A549 (cell line): ENCODE measurements around the gene OPCML. TPM values are rescaled to one million over a fixed set of nuclear protein-coding genes. Genes with fewer than 3 reads are reported as not detected.

Experiments
- ATAC-seq, 2 experiments: fragments of 200-7000 bp in 1 of 2; fragments of >200 bp in 1 of 2; cut with Nextera tagmentation in 1 of 2; cut with Tn5 transposase in 1 of 2; 3 replicates each; pipeline versions ENCODE4 v1.8.0 to v1.9.1; 2018 to 2020; ENCODE audit warnings: mild to moderate bottlenecking in 1 of 2, moderate library complexity in 1 of 2
- CTCF ChIA-PET: fragments of 300-600 bp; sonication (Branson Sonifier 250); formaldehyde crosslinking; extraction: SDS; loops from one replicate; lab custom pipeline; 2021; ENCODE audit warnings: antibody characterized with exemption, inconsistent platforms; lab: Yijun Ruan, JAX
- POLR2A ChIA-PET: fragments of 350-600 bp; formaldehyde crosslinking; extraction: SDS; loops from one replicate; lab custom pipeline; 2021; ENCODE audit warnings: antibody characterized with exemption, inconsistent platforms; lab: Yijun Ruan, JAX
- DNase-seq, 2 experiments: peaks; one replicate each; pipeline versions ENCODE4 v3.0.0 to v3.0.0-alpha.2; 2011 to 2016; ENCODE audit warnings: low read depth in 1 of 2, low spot score in 1 of 2
- FAIRE-seq: peaks from 2 replicates; lab custom pipeline; 2011; peaks lifted over from hg19 to GRCh38; lab: Jason Lieb, UNC
- H3K27ac ChIP-seq, 2 experiments: fragments of >200 bp; sonication (Bioruptor Twin); formaldehyde crosslinking; 3 replicates each; pipeline ENCODE4 v1.5.1; 2016 to 2017
- H3K4me1 ChIP-seq: fragments of >200 bp; sonication (Bioruptor Twin); formaldehyde crosslinking; 3 replicates; pipeline ENCODE4 v1.6.1; 2016
- H3K4me2 ChIP-seq: fragments of >200 bp; sonication (Bioruptor Twin); formaldehyde crosslinking; 3 replicates; pipeline ENCODE4 v1.6.1; 2016
- H3K4me3 ChIP-seq: fragments of >200 bp; sonication (Bioruptor Twin); formaldehyde crosslinking; 3 replicates; pipeline ENCODE4 v1.5.1; 2016
- H3K9me3 ChIP-seq: fragments of >200 bp; sonication (Bioruptor Twin); formaldehyde crosslinking; 3 replicates; pipeline ENCODE4 v1.6.1; 2016
- CBX8 ChIP-seq: fragments of 200-600 bp; sonication (generic); IDR thresholded peaks from 2 replicates; pipeline ENCODE4 v1.6.1; 2016
- CHD2 ChIP-seq: fragments of 150-350 bp; IDR thresholded peaks from 2 replicates; pipeline ENCODE4 v1.6.1; 2014; ENCODE audit warnings: low read length; ENCODE audit not compliant: partially characterized antibody
- CTCF ChIP-seq: fragments of >200 bp; sonication (Bioruptor Twin); formaldehyde crosslinking; IDR thresholded peaks from 3 replicates; pipeline ENCODE4 v1.5.1; 2016
- EHF ChIP-seq: fragments of 250-450 bp; sonication (Bioruptor Pico); IDR thresholded peaks from 2 replicates; pipeline ENCODE4 v1.5.0; 2020; ENCODE audit warnings: mild to moderate bottlenecking
- ELK1 ChIP-seq: fragments of 150-350 bp; IDR thresholded peaks from 2 replicates; pipeline ENCODE4 v1.6.1; 2014; ENCODE audit warnings: low read depth, mild to moderate bottlenecking, low read length
- EP300 ChIP-seq, 2 experiments: fragments of >200 bp; sonication (Bioruptor Twin); formaldehyde crosslinking; IDR thresholded peaks; 2 replicates in 1 of 2; 3 replicates in 1 of 2; pipeline ENCODE4 v1.6.1; 2016 to 2017
- ESRRA ChIP-seq: fragments of 150-350 bp; IDR thresholded peaks from 2 replicates; pipeline ENCODE4 v1.6.1; 2014; ENCODE audit warnings: mild to moderate bottlenecking, low read length, borderline replicate concordance
- HDAC2 ChIP-seq: fragments of 200-600 bp; sonication (generic); IDR thresholded peaks from 2 replicates; pipeline ENCODE4 v1.6.1; 2016
- HES2 ChIP-seq: fragments of >200 bp; sonication (Bioruptor Twin); formaldehyde crosslinking; IDR thresholded peaks from 2 replicates; pipeline ENCODE4 v1.6.1; 2016
- HMGXB4 ChIP-seq: fragments of 250-450 bp; sonication (Bioruptor Pico); IDR thresholded peaks from 2 replicates; pipeline ENCODE4 v1.5.0; 2021; ENCODE audit warnings: mild to moderate bottlenecking, moderate library complexity, borderline replicate concordance
- HOXA7 ChIP-seq: fragments of 250-450 bp; sonication (Bioruptor Pico); IDR thresholded peaks from 2 replicates; pipeline ENCODE4 v1.5.0; 2020; ENCODE audit warnings: mild to moderate bottlenecking, moderate library complexity
- HOXB13 ChIP-seq: fragments of 250-450 bp; sonication (Bioruptor Pico); IDR thresholded peaks from 2 replicates; pipeline ENCODE4 v1.5.0; 2020; ENCODE audit warnings: low read depth, mild to moderate bottlenecking, moderate library complexity
- HOXB5 ChIP-seq: fragments of 250-450 bp; sonication (Bioruptor Pico); IDR thresholded peaks from 2 replicates; pipeline ENCODE4 v1.5.0; 2020; ENCODE audit warnings: mild to moderate bottlenecking, moderate library complexity
- JUNB ChIP-seq: fragments of >200 bp; sonication (Bioruptor Twin); formaldehyde crosslinking; IDR thresholded peaks from 2 replicates; pipeline ENCODE4 v1.6.1; 2016
- KDM5A ChIP-seq: fragments of 200-600 bp; sonication (generic); IDR thresholded peaks from 2 replicates; pipeline ENCODE4 v1.6.1; 2016; ENCODE audit warnings: antibody characterized with exemption, mild to moderate bottlenecking
- MAFK ChIP-seq: fragments of 450-650 bp; IDR thresholded peaks from 2 replicates; pipeline ENCODE4 v1.6.1; 2014; ENCODE audit not compliant: partially characterized antibody
- MAX ChIP-seq: IDR thresholded peaks from 2 replicates; pipeline ENCODE4 v1.6.1; 2012
- MYC ChIP-seq: IDR thresholded peaks from 2 replicates; pipeline ENCODE4 v1.6.1; 2012; ENCODE audit warnings: mild to moderate bottlenecking, inconsistent platforms, low read length, improper control_type of control experiment, borderline replicate concordance
- NFE2L2 ChIP-seq: fragments of 150-350 bp; conservative IDR thresholded peaks from 2 replicates; pipeline ENCODE4 v1.6.1; 2014; ENCODE audit warnings: low read length
- NR3C1 ChIP-seq: fragments of >200 bp; sonication (Bioruptor Twin); formaldehyde crosslinking; IDR thresholded peaks from 3 replicates; pipeline ENCODE4 v1.6.1; 2017
- POLR2A ChIP-seq: IDR thresholded peaks from 2 replicates; pipeline ENCODE4 v1.6.1; 2012; ENCODE audit warnings: mild to moderate bottlenecking, low read length
- RCOR1 ChIP-seq: fragments of 150-350 bp; IDR thresholded peaks from 2 replicates; pipeline ENCODE4 v1.6.1; 2014; ENCODE audit warnings: antibody characterized with exemption, low read length, low read depth
- REST ChIP-seq: fragments of 200-600 bp; sonication (generic); IDR thresholded peaks from 2 replicates; pipeline ENCODE4 v1.6.1; 2016; ENCODE audit warnings: antibody characterized with exemption, mild to moderate bottlenecking, moderate library complexity
- RFX5 ChIP-seq: fragments of 450-650 bp; IDR thresholded peaks from 2 replicates; pipeline ENCODE4 v1.7.1; 2014; ENCODE audit warnings: antibody characterized with exemption, mild to moderate bottlenecking, moderate library complexity
- SMC3 ChIP-seq: fragments of >200 bp; sonication (Bioruptor Twin); formaldehyde crosslinking; IDR thresholded peaks from 3 replicates; pipeline ENCODE4 v1.6.1; 2018; ENCODE audit warnings: inconsistent platforms
- USF2 ChIP-seq: fragments of 450-650 bp; IDR thresholded peaks from 2 replicates; pipeline ENCODE4 v1.6.1; 2014; ENCODE audit warnings: antibody characterized with exemption
- ZC3H11A ChIP-seq: fragments of 450-650 bp; IDR thresholded peaks from 2 replicates; pipeline ENCODE4 v1.6.1; 2014; ENCODE audit warnings: antibody characterized with exemption, mild to moderate bottlenecking
- WGBS: methylation state at CpG from one replicate; pipeline ENCODE4 v1.1.6; 2017; ENCODE audit errors: missing lambda C conversion rate; 5-methylcytosine and 5-hydroxymethylcytosine counted together
- polyA plus RNA-seq, 4 experiments: library from polyadenylated mRNA; depleted of rRNA in 3 of 4; stranded (reverse); fragments of >200 nt; fragmentation: RNase III in 1 of 4; extraction: RNeasy Plus Mini Kit Qiagen cat#74134 plus additional on column Dnase treatment in 1 of 4; gene quantifications; 2 replicates in 3 of 4; 3 replicates in 1 of 4; pipeline ENCODE4 v1.2.3, GENCODE V29; 2011 to 2017

Gene OPCML
- polyA plus RNA-seq, 2 of the 4 experiments (the other 2 are of a cell fraction): not detected

GRCh38 chr11:133382131-133382812, 150.0 kb downstream of the OPCML start:
- H3K27ac ChIP-seq: no peak overlapping the region
- ATAC-seq (no peak), DNase-seq (no peak), FAIRE-seq (no peak)
- 41% methylated on average over 12 of the region's 12 CpGs for WGBS
- no peak for TF ChIP-seq JUNB
- no peak for TF ChIP-seq ELK1
- TF ChIP-seq CHD2: no peak
- TF ChIP-seq RCOR1: no peak
- TF ChIP-seq HOXB5 (CRISPR knock-in tag): no peak
- no peak for TF ChIP-seq HES2
- TF ChIP-seq MYC: no peak
- no peak for TF ChIP-seq HMGXB4 (CRISPR knock-in tag)
- no peak for TF ChIP-seq ZC3H11A
- no peak for TF ChIP-seq SMC3
- no peak for TF ChIP-seq NFE2L2
- TF ChIP-seq HOXA7 (CRISPR knock-in tag): no peak
- no peak for TF ChIP-seq HDAC2
- TF ChIP-seq REST: no peak
- TF ChIP-seq KDM5A: no peak
- TF ChIP-seq EP300 (IDR thresholded peaks at IDR 0.05): no peak
- no peak for TF ChIP-seq POLR2A
- ChIA-PET POLR2A (no interaction called here), CTCF (no interaction called here)
- no peak overlapping the region for H3K4me2 ChIP-seq
- no peaks in the 10 kb centered on the region for H3K9me3 ChIP-seq
- H3K4me1 ChIP-seq: no peaks in the 10 kb centered on the region
- no peak overlapping the region for H3K4me3 ChIP-seq

- no peak for DNase-seq
- no peak overlapping the region for H3K4me3 ChIP-seq
- H3K27ac ChIP-seq: no peak overlapping the region
- no peak for ATAC-seq
- ChIA-PET CTCF (no interaction called here), POLR2A (no interaction called here)
- no peak overlapping the region for H3K4me2 ChIP-seq
- FAIRE-seq: no peak
- no peaks in the 10 kb centered on the region for H3K4me1 ChIP-seq
- 0% methylated on average over 2 of the region's 3 CpGs for WGBS
- no peaks in the 10 kb centered on the region for H3K9me3 ChIP-seq
- no peak for TF ChIP-seq HMGXB4 (CRISPR knock-in tag)
- TF ChIP-seq CTCF: no peak
- no peak for TF ChIP-seq JUNB
- no peak for TF ChIP-seq ESRRA
- no peak for TF ChIP-seq KDM5A
- TF ChIP-seq EP300 (IDR thresholded peaks at IDR 0.05): no peak
- no peak for TF ChIP-seq USF2
- TF ChIP-seq CBX8: no peak
- TF ChIP-seq HOXB13 (CRISPR knock-in tag): no peak
- no peak for TF ChIP-seq MAFK
- no peak for TF ChIP-seq EHF (CRISPR knock-in tag)
- no peak for TF ChIP-seq NR3C1
- no peak for TF ChIP-seq RFX5
- no peak for TF ChIP-seq MAX
- no peak for TF ChIP-seq RCOR1
These were observed 150.6 kb downstream of the OPCML start for GRCh38 chr11:133381761-133382130.
